CD14-positive monocyte (primary cell): ENCODE results near the gene CENPB. TPM values are rescaled to one million over a fixed set of nuclear protein-coding genes. Genes with fewer than 3 reads are reported as not detected.

ENCODE experiments used
- DNase-seq, 3 donors: peaks; one replicate each; pipeline ENCODE4 v3.0.0-alpha.2; 2011 to 2022
- H2AFZ ChIP-seq: 2 replicates; pipeline ENCODE4 v1.6.0; 2012; ENCODE audit warnings: mild to moderate bottlenecking, low read depth, low read length, inconsistent platforms; ENCODE audit not compliant: insufficient read depth, poor library complexity, severe bottlenecking
- H3K27ac ChIP-seq, 2 donors: 1 replicate in 1 of 2; 2 replicates in 1 of 2; pipeline ENCODE4 v1.5.1; 2012 to 2013; ENCODE audit warnings: low read length in 2 of 2, control low read depth in 1 of 2, inconsistent platforms in 1 of 2, low read depth in 1 of 2, mild to moderate bottlenecking in 1 of 2
- H3K27me3 ChIP-seq, 2 donors: one replicate each; pipeline versions ENCODE4 v1.6.0 to v1.6.1; 2011 to 2013; ENCODE audit warnings: low read length in 2 of 2; ENCODE audit not compliant: control insufficient read depth in 2 of 2, insufficient read depth in 2 of 2
- H3K36me3 ChIP-seq, 2 donors: replicated peaks in 1 of 2; 1 replicate in 1 of 2; 2 replicates in 1 of 2; pipeline versions ENCODE4 v1.5.1 to v1.6.1; 2012 to 2013; ENCODE audit warnings: low read length in 2 of 2, control low read depth in 1 of 2, inconsistent platforms in 1 of 2, mild to moderate bottlenecking in 1 of 2; ENCODE audit not compliant: insufficient read depth in 2 of 2, control insufficient read depth in 1 of 2
- H3K4me1 ChIP-seq, 2 donors: 1 replicate in 1 of 2; 2 replicates in 1 of 2; pipeline versions ENCODE4 v1.5.1 to v1.6.1; 2012 to 2013; ENCODE audit warnings: low read length in 2 of 2, control low read depth in 1 of 2, inconsistent platforms in 1 of 2, mild to moderate bottlenecking in 1 of 2, moderate library complexity in 1 of 2; ENCODE audit not compliant: insufficient read depth in 2 of 2, control insufficient read depth in 1 of 2
- H3K4me2 ChIP-seq: replicated peaks from 2 replicates; pipeline ENCODE3; 2012; ENCODE audit warnings: low read length, moderate library complexity, mild to moderate bottlenecking; ENCODE audit not compliant: poor library complexity, severe bottlenecking; ENCODE audit errors: extremely low read depth
- H3K4me3 ChIP-seq, 3 experiments: fragments of 200-600 bp in 1 of 3; sonication (generic) in 1 of 3; replicated peaks in 1 of 3; 1 replicate in 2 of 3; 2 replicates in 1 of 3; pipeline ENCODE4 v1.5.1; 2011 to 2013; ENCODE audit warnings: low read length in 3 of 3, mild to moderate bottlenecking in 3 of 3, control low read depth in 2 of 3, low read depth in 2 of 3, inconsistent platforms in 1 of 3, moderate library complexity in 1 of 3
- H3K79me2 ChIP-seq: 2 replicates; pipeline ENCODE4 v1.6.0; 2012; ENCODE audit warnings: mild to moderate bottlenecking, control low read depth, inconsistent platforms, low read length, moderate library complexity; ENCODE audit not compliant: insufficient read depth
- H3K9ac ChIP-seq: 2 replicates; pipeline ENCODE4 v1.6.0; 2017; ENCODE audit warnings: low read length, mild to moderate bottlenecking; ENCODE audit not compliant: insufficient read depth, poor library complexity, severe bottlenecking
- H3K9me3 ChIP-seq, 2 donors: replicated peaks in 1 of 2; 1 replicate in 1 of 2; 2 replicates in 1 of 2; pipeline versions ENCODE4 v1.5.1 to v1.6.1; 2012 to 2013; ENCODE audit warnings: low read length in 2 of 2, control low read depth in 1 of 2; ENCODE audit not compliant: control insufficient read depth in 1 of 2, insufficient read depth in 1 of 2
- H4K20me1 ChIP-seq: 2 replicates; pipeline ENCODE4 v1.6.0; 2012; ENCODE audit warnings: mild to moderate bottlenecking, low read length, control low read depth, moderate library complexity; ENCODE audit not compliant: insufficient read depth
- H3K27ac Mint-ChIP-seq, 7 donors: one replicate each; pipeline ENCODE4 v1.8.0; 2020; ENCODE audit warnings: mild to moderate bottlenecking in 7 of 7, mixed read lengths in 7 of 7, moderate library complexity in 6 of 7, inconsistent platforms in 2 of 7
- H3K27me3 Mint-ChIP-seq, 3 donors: one replicate each; pipeline ENCODE4 v1.8.0; 2021 to 2022; ENCODE audit warnings: low read depth in 3 of 3, mild to moderate bottlenecking in 3 of 3, mixed read lengths in 3 of 3, moderate library complexity in 3 of 3, inconsistent platforms in 1 of 3
- H3K36me3 Mint-ChIP-seq, 2 donors: one replicate each; pipeline ENCODE4 v1.8.0; 2020; ENCODE audit warnings: mixed read lengths in 2 of 2, inconsistent platforms in 1 of 2, mild to moderate bottlenecking in 1 of 2
- H3K4me1 Mint-ChIP-seq: one replicate; pipeline ENCODE4 v1.8.0; 2020; ENCODE audit warnings: mild to moderate bottlenecking, mixed read lengths
- H3K4me3 Mint-ChIP-seq, 2 donors: one replicate each; pipeline ENCODE4 v1.8.0; 2020; ENCODE audit warnings: mild to moderate bottlenecking in 2 of 2, mixed read lengths in 2 of 2, moderate library complexity in 1 of 2
- H3K9me3 Mint-ChIP-seq, 7 donors: one replicate each; pipeline ENCODE4 v1.8.0; 2020 to 2022; ENCODE audit warnings: mixed read lengths in 7 of 7, mild to moderate bottlenecking in 6 of 7, moderate library complexity in 6 of 7, inconsistent platforms in 2 of 7
- WGBS: methylation state at CpG from one replicate; pipeline ENCODE4 v1.1.5; 2013; ENCODE audit warnings: missing lambda C conversion rate; ENCODE audit not compliant: insufficient coverage; 5-methylcytosine and 5-hydroxymethylcytosine counted together
- intact Hi-C, 2 donors: fragments of 100-400 bp; cut with micrococcal nuclease; formaldehyde crosslinking; loops; one replicate each; pipeline versions ENCODE4 v1.15.0 to v1.15.1; 2023
- polyA plus RNA-seq, 3 donors: library from polyadenylated mRNA; depleted of rRNA in 1 of 3; unstranded in 2 of 3; stranded (reverse) in 1 of 3; fragments of 300-500 nt in 2 of 3; fragments of >200 nt in 1 of 3; fragmentation: Illumina TruSeq in 2 of 3; gene quantifications; 1 replicate in 2 of 3; 2 replicates in 1 of 3; pipeline ENCODE4 v1.2.3, GENCODE V29; 2012 to 2021
- TF ChIP-seq, protein P1 (sequence below): fragments of 200-600 bp; IDR thresholded peaks from one replicate; pipeline ENCODE4 v1.8.0; 2022; ENCODE audit warnings: antibody characterized with exemption, mild to moderate bottlenecking

CENPB gene
- polyA plus RNA-seq, 3 donors: 1.1 to 18.9 (median 1.4) TPM

DNA sequence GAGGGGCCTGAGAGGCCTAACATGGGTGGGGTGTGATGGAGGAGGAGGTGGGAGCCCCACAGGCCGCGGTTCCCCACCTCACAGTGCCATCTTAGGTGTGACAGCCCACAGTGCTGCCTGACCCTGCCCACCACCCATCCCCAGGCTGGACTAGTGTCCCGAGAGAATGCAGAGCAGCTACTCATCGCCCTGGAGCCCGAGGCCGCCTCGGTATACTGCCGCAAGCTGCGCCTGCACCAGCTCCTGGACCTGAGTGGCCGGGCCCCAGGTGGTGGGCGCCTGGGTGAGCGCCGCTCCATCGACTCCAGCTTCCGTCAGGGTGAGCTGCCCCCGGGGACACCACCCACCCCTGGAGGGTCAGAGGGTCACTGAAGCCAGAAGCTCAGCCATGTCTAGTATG, 38.5 kb downstream of the CENPB start:
- WGBS: 98% methylated on average over 15 of the region's 16 CpGs
- Histone ChIP-seq H3K9me3 (no peaks in the 10 kb centered on the region), H4K20me1 (peaks cover 17% of the 10 kb centered on the region), H3K27me3 (no peaks in the 10 kb centered on the region), H3K9ac (no peak overlapping the region), H3K4me3 (no peak overlapping the region), H2AFZ (no peak overlapping the region), H3K4me1 (peaks cover 11 to 40% of the 10 kb centered on the region in 2 donors), H3K27ac (no peak overlapping the region), H3K79me2 (no peaks in the 10 kb centered on the region), H3K36me3 (peaks cover 7 to 15% of the 10 kb centered on the region in 2 donors), H3K4me2 (no peak overlapping the region)
- no peak overlapping the region for H3K4me3 Mint-ChIP-seq
- intact Hi-C loops: loop anchor here (2.0 to 5.0 kb wide), 2 partner anchors 71 kb away; no protein-coding TSS in a partner anchor
- peaks cover 21% of the 10 kb centered on the region for H3K4me1 Mint-ChIP-seq
- H3K27me3 Mint-ChIP-seq: peaks cover 7 to 29% (median 19%) of the 10 kb centered on the region in 3 donors
- no peak overlapping the region for H3K27ac Mint-ChIP-seq
- TF ChIP-seq, protein P1, sequence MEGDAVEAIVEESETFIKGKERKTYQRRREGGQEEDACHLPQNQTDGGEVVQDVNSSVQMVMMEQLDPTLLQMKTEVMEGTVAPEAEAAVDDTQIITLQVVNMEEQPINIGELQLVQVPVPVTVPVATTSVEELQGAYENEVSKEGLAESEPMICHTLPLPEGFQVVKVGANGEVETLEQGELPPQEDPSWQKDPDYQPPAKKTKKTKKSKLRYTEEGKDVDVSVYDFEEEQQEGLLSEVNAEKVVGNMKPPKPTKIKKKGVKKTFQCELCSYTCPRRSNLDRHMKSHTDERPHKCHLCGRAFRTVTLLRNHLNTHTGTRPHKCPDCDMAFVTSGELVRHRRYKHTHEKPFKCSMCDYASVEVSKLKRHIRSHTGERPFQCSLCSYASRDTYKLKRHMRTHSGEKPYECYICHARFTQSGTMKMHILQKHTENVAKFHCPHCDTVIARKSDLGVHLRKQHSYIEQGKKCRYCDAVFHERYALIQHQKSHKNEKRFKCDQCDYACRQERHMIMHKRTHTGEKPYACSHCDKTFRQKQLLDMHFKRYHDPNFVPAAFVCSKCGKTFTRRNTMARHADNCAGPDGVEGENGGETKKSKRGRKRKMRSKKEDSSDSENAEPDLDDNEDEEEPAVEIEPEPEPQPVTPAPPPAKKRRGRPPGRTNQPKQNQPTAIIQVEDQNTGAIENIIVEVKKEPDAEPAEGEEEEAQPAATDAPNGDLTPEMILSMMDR: no peak
- no peak for DNase-seq
- H3K36me3 Mint-ChIP-seq: peaks cover 13 to 18% of the 10 kb centered on the region in 2 donors
- H3K9me3 Mint-ChIP-seq: peaks cover 0 to 3% (median 0%) of the 10 kb centered on the region in 7 donors

DNA sequence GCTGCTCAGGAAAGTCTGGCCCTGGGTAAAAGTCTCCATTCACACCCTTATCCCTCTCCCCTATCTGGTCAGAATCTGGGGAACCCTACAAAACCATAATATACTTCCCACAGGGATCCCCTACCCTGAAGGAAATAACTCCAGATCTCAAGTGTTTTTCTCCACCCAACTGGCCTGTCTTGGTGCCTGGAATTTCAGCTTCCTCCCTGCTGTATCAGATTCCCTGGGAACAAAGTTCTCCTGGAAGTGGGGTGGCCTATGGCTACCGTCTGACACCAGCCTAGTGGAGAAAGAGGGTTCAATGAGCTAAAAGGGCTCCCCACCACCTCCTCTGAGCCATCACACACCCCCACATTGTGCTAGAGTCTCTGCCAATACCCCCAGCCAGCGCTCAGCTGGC, 39.1 kb downstream of the CENPB start:
- Histone ChIP-seq H3K4me1 (peaks cover 10 to 34% of the 10 kb centered on the region in 2 donors), H3K27me3 (no peaks in the 10 kb centered on the region), H3K27ac (no peak overlapping the region), H3K9me3 (no peaks in the 10 kb centered on the region), H3K4me3 (no peak overlapping the region), H3K79me2 (no peaks in the 10 kb centered on the region), H3K4me2 (no peak overlapping the region), H3K36me3 (peaks cover 7 to 12% of the 10 kb centered on the region in 2 donors), H3K9ac (no peak overlapping the region), H2AFZ (no peak overlapping the region), H4K20me1 (peaks cover 11% of the 10 kb centered on the region)
- DNase-seq: no peak
- Mint-ChIP-seq H3K4me3 (no peak overlapping the region), H3K9me3 (peaks cover 0 to 3% (median 0%) of the 10 kb centered on the region in 7 donors), H3K27ac (no peak overlapping the region), H3K36me3 (peaks cover 11 to 15% of the 10 kb centered on the region in 2 donors), H3K4me1 (peaks cover 17% of the 10 kb centered on the region), H3K27me3 (peaks cover 7 to 29% (median 19%) of the 10 kb centered on the region in 3 donors)
- intact Hi-C loops: loop anchor here in 1 of 2 donors (5.0 kb wide), 1 partner anchor 70 kb away; no protein-coding TSS in a partner anchor
- WGBS: no CpG with 5 or more reads among the region's 2 CpGs
- TF ChIP-seq, protein P1: no peak
